Skeletal muscle tissue (tissue), 4 donors: ENCODE measurements around the gene ENPP5. TPM values are rescaled to one million over a fixed set of nuclear protein-coding genes. Genes with fewer than 3 reads are reported as not detected.
"Not testable (repeated sequence)": the region's sequence is repeated elsewhere in the genome, so short reads cannot be mapped to it uniquely, and the experiment has no call there.

ENCODE experiments used
- H3K27ac ChIP-seq: one replicate; pipeline ENCODE4 v1.7.0; 2013; ENCODE audit warnings: mild to moderate bottlenecking, low read depth, low read length, inconsistent platforms
- H3K27me3 ChIP-seq, 3 donors: one replicate each; pipeline ENCODE4 v1.7.0; 2013; ENCODE audit warnings: low read length in 3 of 3; ENCODE audit not compliant: control insufficient read depth in 3 of 3, insufficient read depth in 3 of 3
- H3K36me3 ChIP-seq, 3 donors: one replicate each; pipeline ENCODE4 v1.7.0; 2013; ENCODE audit warnings: low read length in 3 of 3; ENCODE audit not compliant: control insufficient read depth in 3 of 3, insufficient read depth in 3 of 3
- H3K4me1 ChIP-seq, 3 donors: one replicate each; pipeline ENCODE4 v1.7.0; 2013; ENCODE audit warnings: low read length in 3 of 3, mild to moderate bottlenecking in 3 of 3; ENCODE audit not compliant: control insufficient read depth in 3 of 3, insufficient read depth in 3 of 3
- H3K4me3 ChIP-seq, 3 donors: one replicate each; pipeline ENCODE4 v1.7.0; 2013; ENCODE audit warnings: low read length in 3 of 3
- H3K9ac ChIP-seq, 3 donors: one replicate each; pipeline ENCODE4 v1.7.0; 2013; ENCODE audit warnings: low read length in 3 of 3, mild to moderate bottlenecking in 3 of 3, moderate library complexity in 2 of 3, low read depth in 1 of 3
- H3K9me3 ChIP-seq, 3 donors: one replicate each; pipeline ENCODE4 v1.7.0; 2013; ENCODE audit warnings: low read length in 3 of 3; ENCODE audit not compliant: control insufficient read depth in 3 of 3
- total RNA-seq: library from RNA; depleted of rRNA; stranded (reverse); fragments of >200 nt; gene quantifications from one replicate; pipeline ENCODE4 v1.2.3, GENCODE V29; 2014
- donor health status: Osteomylitis.

Gene ENPP5
- total RNA-seq, 1 donor from 2014 or later, result 3.7 TPM

GRCh38 chr6:46184114-46184513 is 13.3 kb upstream of the ENPP5 start:
- Histone ChIP-seq H3K27me3 (no peaks in the 10 kb centered on the region), H3K4me1 (no peaks in the 10 kb centered on the region), H3K9me3 (no peaks in the 10 kb centered on the region), H3K36me3 (no peaks in the 10 kb centered on the region), H3K9ac (no peak overlapping the region), H3K27ac (no peak overlapping the region), H3K4me3 (no peak overlapping the region)

GRCh38 chr6:46175976-46176375 is 5.2 kb upstream of the ENPP5 start:
- no peaks in the 10 kb centered on the region for H3K27me3 ChIP-seq
- no peak overlapping the region for H3K27ac ChIP-seq
- H3K36me3 ChIP-seq, result no peaks in the 10 kb centered on the region
- no peaks in the 10 kb centered on the region for H3K9me3 ChIP-seq
- no peak overlapping the region for H3K4me3 ChIP-seq
- peaks cover 15 to 21% (median 18%) of the 10 kb centered on the region in 3 donors for H3K4me1 ChIP-seq
- no peak overlapping the region for H3K9ac ChIP-seq

GRCh38 chr6:46175446-46175845 is 4.7 kb upstream of the ENPP5 start:
- H3K27me3 ChIP-seq, result no peaks in the 10 kb centered on the region
- no peaks in the 10 kb centered on the region for H3K36me3 ChIP-seq
- no peaks in the 10 kb centered on the region for H3K9me3 ChIP-seq
- H3K4me1 ChIP-seq, result peaks cover 19 to 21% (median 20%) of the 10 kb centered on the region in 3 donors
- H3K27ac ChIP-seq, result no peak overlapping the region
- no peak overlapping the region for H3K4me3 ChIP-seq
- no peak overlapping the region for H3K9ac ChIP-seq

- H3K9ac ChIP-seq, result no peak overlapping the region
- no peaks in the 10 kb centered on the region for H3K36me3 ChIP-seq
- no peaks in the 10 kb centered on the region for H3K9me3 ChIP-seq
- H3K4me1 ChIP-seq, result peaks cover 21 to 26% (median 21%) of the 10 kb centered on the region in 3 donors
- H3K4me3 ChIP-seq, result no peak overlapping the region
- no peaks in the 10 kb centered on the region for H3K27me3 ChIP-seq
- H3K27ac ChIP-seq, result no peak overlapping the region
Measured at GRCh38 chr6:46174904-46175303, 4.1 kb upstream of the ENPP5 start.

GRCh38 chr6:46172176-46172575 is 1.4 kb upstream of the ENPP5 start:
- peak overlapping the region in 1 of 3 donors; percentile 1 for H3K4me3 ChIP-seq
- peak overlapping the region; percentile 43 for H3K27ac ChIP-seq
- H3K9ac ChIP-seq, result peak overlapping the region in 1 of 3 donors; percentile 10
- H3K4me1 ChIP-seq, result peaks cover 21 to 26% (median 21%) of the 10 kb centered on the region in 3 donors
- H3K27me3 ChIP-seq, result no peaks in the 10 kb centered on the region
- no peaks in the 10 kb centered on the region for H3K9me3 ChIP-seq
- no peaks in the 10 kb centered on the region for H3K36me3 ChIP-seq

GRCh38 chr6:46160102-46160501 is 10.7 kb downstream of the ENPP5 start:
- Histone ChIP-seq H3K4me3 (no peak overlapping the region), H3K36me3 (peaks cover 0 to 8% (median 0%) of the 10 kb centered on the region in 3 donors), H3K27ac (no peak overlapping the region), H3K4me1 (no peaks in the 10 kb centered on the region), H3K27me3 (no peaks in the 10 kb centered on the region), H3K9me3 (no peaks in the 10 kb centered on the region), H3K9ac (no peak overlapping the region)

- H3K4me3 ChIP-seq, result no peak overlapping the region
- H3K9ac ChIP-seq, result no peak overlapping the region
- H3K36me3 ChIP-seq, result peaks cover 0 to 8% (median 0%) of the 10 kb centered on the region in 3 donors
- H3K27me3 ChIP-seq, result no peaks in the 10 kb centered on the region
- no peak overlapping the region for H3K27ac ChIP-seq
- H3K9me3 ChIP-seq, result no peaks in the 10 kb centered on the region
- H3K4me1 ChIP-seq, result no peaks in the 10 kb centered on the region
Measured at GRCh38 chr6:46159229-46159628, 11.6 kb downstream of the ENPP5 start.

- H3K27ac ChIP-seq, result no peak overlapping the region
- peaks cover 0 to 8% (median 0%) of the 10 kb centered on the region in 3 donors for H3K36me3 ChIP-seq
- H3K27me3 ChIP-seq, result no peaks in the 10 kb centered on the region
- no peaks in the 10 kb centered on the region for H3K9me3 ChIP-seq
- H3K9ac ChIP-seq, result no peak overlapping the region
- peaks cover 0 to 2% (median 0%) of the 10 kb centered on the region in 3 donors for H3K4me1 ChIP-seq
- no peak overlapping the region for H3K4me3 ChIP-seq
Measured at GRCh38 chr6:46156701-46157100, 14.1 kb downstream of the ENPP5 start.

- H3K9ac ChIP-seq, H3K4me3 ChIP-seq, H3K27me3 ChIP-seq, H3K36me3 ChIP-seq, H3K27ac ChIP-seq, H3K4me1 ChIP-seq, H3K9me3 ChIP-seq: not testable (repeated sequence)
Measured at GRCh38 chr6:46149066-46149465, 21.7 kb downstream of the ENPP5 start.

- H3K9ac ChIP-seq, result no peak overlapping the region
- no peak overlapping the region for H3K4me3 ChIP-seq
- no peaks in the 10 kb centered on the region for H3K27me3 ChIP-seq
- H3K27ac ChIP-seq, result no peak overlapping the region
- peaks cover 0 to 3% (median 0%) of the 10 kb centered on the region in 3 donors for H3K36me3 ChIP-seq
- H3K9me3 ChIP-seq, result no peaks in the 10 kb centered on the region
- no peaks in the 10 kb centered on the region for H3K4me1 ChIP-seq
Measured at GRCh38 chr6:46144270-46144669, 26.5 kb downstream of the ENPP5 start.

GRCh38 chr6:46138281-46138680 is 32.5 kb downstream of the ENPP5 start:
- H3K27ac ChIP-seq, result no peak overlapping the region
- H3K36me3 ChIP-seq, result peaks cover 0 to 2% (median 0%) of the 10 kb centered on the region in 3 donors
- H3K9ac ChIP-seq, result no peak overlapping the region
- peaks cover 6 to 11% (median 9%) of the 10 kb centered on the region in 3 donors for H3K4me1 ChIP-seq
- no peak overlapping the region for H3K4me3 ChIP-seq
- H3K9me3 ChIP-seq, result no peaks in the 10 kb centered on the region
- no peaks in the 10 kb centered on the region for H3K27me3 ChIP-seq
